ENCODE data around the gene UNK.

The UNK gene

GRCh38 chr17:75822119-75822799 lies 37.7 kb downstream of the UNK start:
- no peak for DNase-seq

GRCh38 chr17:75822800-75823166 lies 38.2 kb downstream of the UNK start:
- no peak for DNase-seq

- no peak for DNase-seq
Measured at GRCh38 chr17:75823257-75824041, 38.8 kb downstream of the UNK start.

GRCh38 chr17:75824050-75824552 lies 39.5 kb downstream of the UNK start:
- no peak for DNase-seq

- DNase-seq = no peak
Measured at GRCh38 chr17:75824666-75825065, 40.1 kb downstream of the UNK start.

- no peak for DNase-seq
Measured at GRCh38 chr17:75825149-75825552, 40.5 kb downstream of the UNK start.

GRCh38 chr17:75825748-75826370 lies 41.3 kb downstream of the UNK start:
- no peak for DNase-seq

GRCh38 chr17:75826561-75827307 lies 42.1 kb downstream of the UNK start:
- DNase-seq = no peak

- DNase-seq = peak; percentile 87 to 91
Measured at GRCh38 chr17:75827308-75828075, 42.9 kb downstream of the UNK start.

- DNase-seq = peak in 1 of 2 experiments; percentile 79
Measured at GRCh38 chr17:75828076-75828400, 43.4 kb downstream of the UNK start.

GRCh38 chr17:75828741-75829140 lies 44.1 kb downstream of the UNK start:
- DNase-seq = no peak

GRCh38 chr17:75829747-75830146 lies 45.1 kb downstream of the UNK start:
- no peak for DNase-seq

GRCh38 chr17:75830164-75831031 lies 45.8 kb downstream of the UNK start:
- peak in 1 of 2 experiments; percentile 51 for DNase-seq

- DNase-seq = no peak
Measured at GRCh38 chr17:75831032-75831571, 46.5 kb downstream of the UNK start.

GRCh38 chr17:75832164-75832651 lies 47.6 kb downstream of the UNK start:
- DNase-seq = no peak

GRCh38 chr17:75832652-75833400 lies 48.2 kb downstream of the UNK start:
- DNase-seq = peak; percentile 15 to 50

- no peak for DNase-seq
Measured at GRCh38 chr17:75834279-75834920, 49.8 kb downstream of the UNK start.

- DNase-seq = peak; percentile 37 to 53
Measured at GRCh38 chr17:75834928-75835653, 50.5 kb downstream of the UNK start.

GRCh38 chr17:75835654-75835987 lies 51.0 kb downstream of the UNK start:
- DNase-seq = no peak
